Hepatocyte (in vitro differentiated cells): ENCODE results near the gene AGAP1.

Source experiments
- CTCF ChIP-seq: fragments of 200-600 bp; sonication (generic); IDR thresholded peaks from 2 replicates; pipeline ENCODE4 v1.5.1; 2016; ENCODE audit warnings: antibody characterized with exemption, mild to moderate bottlenecking; ENCODE audit not compliant: poor library complexity
- EZH2 ChIP-seq: fragments of 200-600 bp; sonication (generic); IDR thresholded peaks from 2 replicates; pipeline ENCODE4 v1.6.1; 2016; ENCODE audit warnings: antibody characterized with exemption, mild to moderate bottlenecking, borderline replicate concordance

- TF ChIP-seq CTCF, result no peak
- TF ChIP-seq EZH2, result no peak
Measured at GRCh38 chr2:235730115-235730514, 236.3 kb downstream of the AGAP1 start.
